Lower lobe of right lung (tissue), 2 donors: ENCODE data around the gene SERPINA10. TPM values are rescaled to one million over a fixed set of nuclear protein-coding genes. Genes with fewer than 3 reads are reported as not detected.
"Not testable (repeated sequence)": the region's sequence is repeated elsewhere in the genome, so short reads cannot be mapped to it uniquely, and the experiment has no call there.

Source experiments
- ATAC-seq, 2 donors: fragments of 200-7000 bp; cut with Tn5 transposase; one replicate each; pipeline ENCODE4 v1.9.1; 2020 to 2022; ENCODE audit warnings: mild to moderate bottlenecking in 2 of 2, moderate library complexity in 2 of 2
- DNase-seq: peaks from one replicate; pipeline ENCODE4 v3.0.0-alpha.2; 2020
- H3K27ac ChIP-seq: fragments of 200-600 bp; one replicate; pipeline ENCODE4 v1.8.0; 2022
- H3K27me3 ChIP-seq: fragments of 200-600 bp; one replicate; pipeline ENCODE4 v1.8.0; 2022; ENCODE audit warnings: low read depth
- H3K36me3 ChIP-seq: fragments of 200-600 bp; one replicate; pipeline ENCODE4 v1.8.0; 2022; ENCODE audit warnings: mild to moderate bottlenecking
- H3K4me1 ChIP-seq: fragments of 200-600 bp; one replicate; pipeline ENCODE4 v1.8.0; 2022
- H3K4me3 ChIP-seq: fragments of 200-600 bp; one replicate; pipeline ENCODE4 v1.8.0; 2022; ENCODE audit warnings: mild to moderate bottlenecking
- H3K9me3 ChIP-seq: fragments of 200-600 bp; one replicate; pipeline ENCODE4 v1.8.0; 2022
- CTCF ChIP-seq: fragments of 200-600 bp; IDR thresholded peaks from one replicate; pipeline ENCODE4 v1.8.0; 2022; ENCODE audit warnings: antibody characterized with exemption, mild to moderate bottlenecking
- intact Hi-C: fragments of 100-400 bp; cut with DNase I; formaldehyde crosslinking; loops from one replicate; pipeline ENCODE4 v1.11.0; 2022
- total RNA-seq: library from RNA; stranded (reverse); fragmentation: NEBNext Ultra II Directional; extraction: Animal tissue kit (Norgen Biotek cat#: 25700); gene quantifications from one replicate; pipeline ENCODE4 v1.2.1, GENCODE V29; 2021
- donor health status: DM: no; HTN: yes; CAD: no; lungs with severe emphysema.

The SERPINA10 gene
- total RNA-seq, 1 donor from 2014 or later, result not detected

GRCh38 chr14:94269156-94269555 is 23.9 kb downstream of the SERPINA10 start:
- no peak for ATAC-seq
- intact Hi-C loops, result no loop called here
- Histone ChIP-seq H3K27ac (no peak overlapping the region), H3K4me1 (no peaks in the 10 kb centered on the region), H3K4me3 (no peak overlapping the region), H3K36me3 (no peaks in the 10 kb centered on the region), H3K27me3 (no peaks in the 10 kb centered on the region), H3K9me3 (no peaks in the 10 kb centered on the region)
- TF ChIP-seq CTCF, result no peak
- DNase-seq, result no peak

GRCh38 chr14:94268582-94268981 is 24.5 kb downstream of the SERPINA10 start:
- intact Hi-C loops, H3K36me3 ChIP-seq, ATAC-seq, H3K4me1 ChIP-seq, H3K9me3 ChIP-seq, H3K27ac ChIP-seq, H3K27me3 ChIP-seq, H3K4me3 ChIP-seq, DNase-seq: not testable (repeated sequence)

- Histone ChIP-seq H3K36me3 (no peaks in the 10 kb centered on the region), H3K4me3 (no peak overlapping the region), H3K4me1 (no peaks in the 10 kb centered on the region), H3K27ac (no peak overlapping the region), H3K9me3 (no peaks in the 10 kb centered on the region), H3K27me3 (no peaks in the 10 kb centered on the region)
- intact Hi-C loops, result no loop called here
- DNase-seq, result no peak
- ATAC-seq, result no peak
- TF ChIP-seq CTCF, result no peak
These were observed 25.7 kb downstream of the SERPINA10 start for GRCh38 chr14:94267352-94267751.

- H3K27ac ChIP-seq, H3K9me3 ChIP-seq, H3K36me3 ChIP-seq, ATAC-seq, H3K4me3 ChIP-seq, intact Hi-C loops, H3K4me1 ChIP-seq, DNase-seq, H3K27me3 ChIP-seq: not testable (repeated sequence)
These were observed 28.9 kb downstream of the SERPINA10 start for GRCh38 chr14:94264195-94264594.

- Histone ChIP-seq H3K4me3 (no peak overlapping the region), H3K9me3 (no peaks in the 10 kb centered on the region), H3K4me1 (no peaks in the 10 kb centered on the region), H3K27ac (no peak overlapping the region), H3K36me3 (no peaks in the 10 kb centered on the region), H3K27me3 (no peaks in the 10 kb centered on the region)
- ATAC-seq (no peak), DNase-seq (no peak)
- no peak for TF ChIP-seq CTCF
- intact Hi-C loops, result no loop called here
These were observed 48.9 kb downstream of the SERPINA10 start for GRCh38 chr14:94244182-94244581.

GRCh38 chr14:94239406-94239805 is 53.7 kb downstream of the SERPINA10 start:
- no peak for TF ChIP-seq CTCF
- DNase-seq (no peak), ATAC-seq (no peak)
- Histone ChIP-seq H3K4me3 (no peak overlapping the region), H3K36me3 (no peaks in the 10 kb centered on the region), H3K9me3 (no peaks in the 10 kb centered on the region), H3K4me1 (no peaks in the 10 kb centered on the region), H3K27ac (no peak overlapping the region), H3K27me3 (no peaks in the 10 kb centered on the region)
- intact Hi-C loops, result no loop called here

GRCh38 chr14:94237983-94238382 is 55.1 kb downstream of the SERPINA10 start:
- TF ChIP-seq CTCF, result no peak
- DNase-seq (no peak), ATAC-seq (no peak)
- Histone ChIP-seq H3K4me3 (no peak overlapping the region), H3K4me1 (no peaks in the 10 kb centered on the region), H3K36me3 (no peaks in the 10 kb centered on the region), H3K27ac (no peak overlapping the region), H3K9me3 (no peaks in the 10 kb centered on the region), H3K27me3 (no peaks in the 10 kb centered on the region)
- intact Hi-C loops, result no loop called here
